Measurements from ENCODE around the gene ZNF473.
"Not testable (repeated sequence)": the region's sequence is repeated elsewhere in the genome, so short reads cannot be mapped to it uniquely, and the experiment has no call there.

The ZNF473 gene

GRCh38 chr19:50099696-50100095 lies 73.9 kb downstream of the ZNF473 start:
- not testable (repeated sequence) for DNase-seq (ENCODE audit: low read depth in 2 of 2)

GRCh38 chr19:50100946-50101345 lies 75.1 kb downstream of the ZNF473 start:
- DNase-seq (ENCODE audit: low read depth in 2 of 2): not testable (repeated sequence)

All from stimulated activated CD4-positive, alpha-beta T cell treated with anti-CD3 and anti-CD28 coated beads, Interleukin-15, amount 100 ng/mL, for 48 hours (primary cell).